ENCODE results near the gene ATP5ME. TPM values are rescaled to one million over a fixed set of nuclear protein-coding genes. Genes with fewer than 3 reads are reported as not detected.

The ATP5ME gene
- total and polyA plus RNA-seq, 2 of the 13 experiments (the other 11 are each of a cell fraction or from before 2014, with no cell fraction given), result 305 to 753 TPM

DNA sequence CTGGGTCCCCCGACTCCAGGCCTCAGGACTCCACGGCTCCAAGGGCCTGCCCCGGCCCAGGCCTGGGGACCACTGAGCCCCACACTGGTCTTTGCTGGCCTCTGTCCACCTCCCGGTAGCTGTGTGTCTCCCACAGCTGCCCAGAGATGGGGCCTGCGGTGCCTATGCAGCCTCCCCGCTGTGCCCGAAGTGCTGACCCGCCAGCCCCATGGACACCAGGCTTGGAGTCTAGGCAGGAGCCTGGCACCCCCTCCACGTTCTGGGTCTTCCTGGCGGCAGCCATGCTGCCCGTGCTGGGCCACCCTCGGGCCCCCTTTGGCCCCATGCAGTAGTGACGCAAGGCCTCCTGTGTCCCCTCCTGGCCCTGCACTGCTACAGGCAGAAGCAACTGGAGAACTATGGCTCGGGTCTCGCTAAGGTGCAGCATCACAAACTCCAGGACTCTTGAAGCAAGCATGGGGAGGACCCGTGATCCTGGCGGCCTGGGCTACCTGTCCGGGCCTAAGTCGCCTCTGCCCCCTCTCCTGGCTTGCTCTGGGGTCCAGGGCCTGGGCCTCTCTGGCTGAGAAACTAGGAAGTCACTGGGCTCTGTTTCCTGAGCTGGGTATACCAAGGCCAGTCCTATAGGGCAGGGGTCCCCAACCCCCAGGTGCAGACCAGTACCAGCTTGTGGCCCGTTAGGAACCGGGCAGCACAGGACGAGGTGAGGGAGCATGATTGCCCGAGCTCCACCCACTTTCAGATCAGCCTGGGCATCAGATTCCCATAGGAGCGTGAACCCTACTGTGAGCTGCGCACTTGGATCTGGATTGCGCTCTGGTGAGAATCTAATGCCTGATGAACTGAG lies 1.2 kb upstream of the ATP5ME start (continued):
- TF ChIP-seq AGO2 (optimal IDR thresholded peaks at IDR 0.05; ENCODE audit: low read depth, low read length) (peak; percentile 74), CENPBD1 (CRISPR knock-in tag; IDR thresholded peaks at IDR 0.05; ENCODE audit: borderline replicate concordance, low read depth) (no peak), TGIF2 (CRISPR knock-in tag; IDR thresholded peaks at IDR 0.05) (0 out of 2 replicates have a peak, but pooled peaks have one; percentile 37), ZFP37 (CRISPR knock-in tag; IDR thresholded peaks at IDR 0.05; ENCODE audit: borderline replicate concordance) (no peak), TAF15 (IDR thresholded peaks at IDR 0.05; ENCODE audit: low read depth, low read length, poor library complexity, severe bottlenecking) (peak; percentile 15), CC2D1A (CRISPR knock-in tag; IDR thresholded peaks at IDR 0.05) (no peak), ZNF850 (CRISPR knock-in tag; conservative IDR thresholded peaks at IDR 0.05) (peak; percentile 2; the same call in 1 of the 2 replicates), HIVEP1 (CRISPR knock-in tag; IDR thresholded peaks at IDR 0.05) (peak; percentile 35; the same call in 1 of the 2 replicates), ZNF136 (CRISPR knock-in tag; IDR thresholded peaks at IDR 0.05; ENCODE audit: low read depth) (no peak), GATAD2A (CRISPR knock-in tag; IDR thresholded peaks at IDR 0.05) (peak; percentile 41), ZNF687 (CRISPR knock-in tag; IDR thresholded peaks at IDR 0.05) (peak; percentile 57), NFYC (CRISPR knock-in tag; IDR thresholded peaks at IDR 0.05) (0 out of 2 replicates have a peak, but pooled peaks have one; percentile 12), ZNF354B (CRISPR knock-in tag; IDR thresholded peaks at IDR 0.05) (no peak), TFE3 (CRISPR knock-in tag; IDR thresholded peaks at IDR 0.05) (no peak), POGK (CRISPR knock-in tag; conservative IDR thresholded peaks at IDR 0.05) (peak; percentile 39; the same call in 1 of the 2 replicates)
- TF ChIP-seq, protein P1, sequence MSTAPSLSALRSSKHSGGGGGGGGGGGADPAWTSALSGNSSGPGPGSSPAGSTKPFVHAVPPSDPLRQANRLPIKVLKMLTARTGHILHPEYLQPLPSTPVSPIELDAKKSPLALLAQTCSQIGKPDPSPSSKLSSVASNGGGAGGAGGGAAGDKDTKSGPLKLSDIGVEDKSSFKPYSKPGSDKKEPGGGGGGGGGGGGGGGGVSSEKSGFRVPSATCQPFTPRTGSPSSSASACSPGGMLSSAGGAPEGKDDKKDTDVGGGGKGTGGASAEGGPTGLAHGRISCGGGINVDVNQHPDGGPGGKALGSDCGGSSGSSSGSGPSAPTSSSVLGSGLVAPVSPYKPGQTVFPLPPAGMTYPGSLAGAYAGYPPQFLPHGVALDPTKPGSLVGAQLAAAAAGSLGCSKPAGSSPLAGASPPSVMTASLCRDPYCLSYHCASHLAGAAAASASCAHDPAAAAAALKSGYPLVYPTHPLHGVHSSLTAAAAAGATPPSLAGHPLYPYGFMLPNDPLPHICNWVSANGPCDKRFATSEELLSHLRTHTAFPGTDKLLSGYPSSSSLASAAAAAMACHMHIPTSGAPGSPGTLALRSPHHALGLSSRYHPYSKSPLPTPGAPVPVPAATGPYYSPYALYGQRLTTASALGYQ (CRISPR knock-in tag; IDR thresholded peaks at IDR 0.05), result no peak

Measured in HepG2 (cell line).